Astrocyte (in vitro differentiated cells and primary cell): ENCODE results near the gene EGLN1.

Experiments used
- EZH2 ChIP-seq: IDR thresholded peaks from 2 replicates; pipeline ENCODE4 v1.6.1; 2012; ENCODE audit warnings: mild to moderate bottlenecking, low read length, inconsistent platforms; ENCODE audit not compliant: insufficient read depth
- TF ChIP-seq, protein P1 (sequence below): IDR thresholded peaks from 2 replicates; pipeline ENCODE4 v1.5.1; 2011; ENCODE audit warnings: low read depth, mild to moderate bottlenecking, inconsistent platforms, low read length, moderate library complexity; ENCODE audit not compliant: insufficient read depth

DNA sequence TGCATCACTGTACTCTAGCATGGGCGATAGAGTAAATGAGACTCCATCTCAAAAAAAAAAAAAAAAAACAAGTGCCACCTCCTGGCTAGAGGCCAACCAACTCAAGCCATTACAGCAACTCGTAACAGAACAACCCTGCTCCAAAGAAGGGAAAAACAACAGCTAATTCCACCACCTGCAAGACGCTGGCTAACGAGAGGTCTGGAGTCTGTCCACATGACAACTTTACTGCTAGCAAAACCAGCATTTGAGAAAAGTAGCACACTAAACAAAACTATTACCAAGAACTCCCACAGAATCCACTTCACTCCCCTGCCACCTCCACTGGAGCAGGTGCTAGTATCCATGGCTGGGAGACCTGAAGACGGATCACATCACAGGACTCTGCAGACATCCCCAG is 24.1 kb upstream of the EGLN1 start:
- TF ChIP-seq, protein P1, sequence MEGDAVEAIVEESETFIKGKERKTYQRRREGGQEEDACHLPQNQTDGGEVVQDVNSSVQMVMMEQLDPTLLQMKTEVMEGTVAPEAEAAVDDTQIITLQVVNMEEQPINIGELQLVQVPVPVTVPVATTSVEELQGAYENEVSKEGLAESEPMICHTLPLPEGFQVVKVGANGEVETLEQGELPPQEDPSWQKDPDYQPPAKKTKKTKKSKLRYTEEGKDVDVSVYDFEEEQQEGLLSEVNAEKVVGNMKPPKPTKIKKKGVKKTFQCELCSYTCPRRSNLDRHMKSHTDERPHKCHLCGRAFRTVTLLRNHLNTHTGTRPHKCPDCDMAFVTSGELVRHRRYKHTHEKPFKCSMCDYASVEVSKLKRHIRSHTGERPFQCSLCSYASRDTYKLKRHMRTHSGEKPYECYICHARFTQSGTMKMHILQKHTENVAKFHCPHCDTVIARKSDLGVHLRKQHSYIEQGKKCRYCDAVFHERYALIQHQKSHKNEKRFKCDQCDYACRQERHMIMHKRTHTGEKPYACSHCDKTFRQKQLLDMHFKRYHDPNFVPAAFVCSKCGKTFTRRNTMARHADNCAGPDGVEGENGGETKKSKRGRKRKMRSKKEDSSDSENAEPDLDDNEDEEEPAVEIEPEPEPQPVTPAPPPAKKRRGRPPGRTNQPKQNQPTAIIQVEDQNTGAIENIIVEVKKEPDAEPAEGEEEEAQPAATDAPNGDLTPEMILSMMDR, result no peak
- TF ChIP-seq EZH2, result no peak
